Urinary bladder (tissue), 4 donors: Measurements from ENCODE around the gene SUOX. TPM values are rescaled to one million over a fixed set of nuclear protein-coding genes. Genes with fewer than 3 reads are reported as not detected.
"Not testable (repeated sequence)": the region's sequence is repeated elsewhere in the genome, so short reads cannot be mapped to it uniquely, and the experiment has no call there.

Experiments
- DNase-seq: peaks from one replicate; pipeline ENCODE4 v3.0.0-alpha.2; 2015; ENCODE audit errors: extremely low spot score
- H3K27ac ChIP-seq: one replicate; pipeline ENCODE4 v1.5.1; 2013; ENCODE audit warnings: low read depth, mild to moderate bottlenecking, moderate library complexity
- H3K36me3 ChIP-seq: one replicate; pipeline ENCODE4 v1.6.1; 2013; ENCODE audit warnings: mild to moderate bottlenecking, moderate library complexity; ENCODE audit not compliant: insufficient read depth
- H3K4me1 ChIP-seq: one replicate; pipeline ENCODE4 v1.6.1; 2013; ENCODE audit warnings: mild to moderate bottlenecking, moderate library complexity; ENCODE audit not compliant: insufficient read depth
- H3K4me3 ChIP-seq: one replicate; pipeline ENCODE4 v1.5.1; 2013; ENCODE audit warnings: low read depth, low read length
- WGBS: extraction: QIAGEN DNeasy Blood & Tissue Kit; methylation state at CpG from one replicate; pipeline ENCODE4 v1.1.7; 2013; 5-methylcytosine and 5-hydroxymethylcytosine counted together
- polyA plus RNA-seq: library from polyadenylated mRNA; stranded (reverse); fragments of 200-250 nt; gene quantifications from one replicate; pipeline ENCODE4 v1.2.3, GENCODE V29; 2013
- total RNA-seq: library from RNA; depleted of rRNA; stranded (reverse); fragments of >200 nt; gene quantifications from one replicate; pipeline ENCODE4 v1.2.3, GENCODE V29; 2014
- donor health status: healthy with polysubstance abuse.
- donor health status: healthy.

SUOX gene
- total and polyA plus RNA-seq, 2 donors: 14.4 to 31.3 TPM

DNA sequence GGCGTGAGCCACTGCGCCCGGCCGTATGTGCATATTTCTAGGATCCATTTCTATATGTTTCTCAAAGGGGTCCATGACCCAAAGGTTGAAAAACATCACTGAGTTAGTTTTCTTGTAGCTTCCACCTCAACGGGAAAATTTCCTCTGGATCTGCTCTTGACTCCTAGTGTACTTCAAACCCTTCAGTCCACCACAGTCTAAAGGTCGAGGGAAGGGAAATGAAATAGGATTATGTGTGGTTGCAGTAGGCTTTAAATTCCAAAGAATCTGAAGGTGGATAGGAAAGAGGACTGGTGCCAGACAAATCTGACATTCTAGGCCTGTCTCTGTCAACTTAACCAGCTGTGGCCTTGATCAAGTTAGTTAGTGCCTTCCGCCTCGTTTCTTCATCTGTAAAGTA, 1.7 kb upstream of the SUOX start:
- Histone ChIP-seq H3K4me3 (no peak overlapping the region), H3K36me3 (peaks cover 14% of the 10 kb centered on the region), H3K27ac (no peak overlapping the region), H3K4me1 (no peaks in the 10 kb centered on the region)
- WGBS: 75% methylated on average over 8 of the region's 8 CpGs
- DNase-seq: no peak

DNA sequence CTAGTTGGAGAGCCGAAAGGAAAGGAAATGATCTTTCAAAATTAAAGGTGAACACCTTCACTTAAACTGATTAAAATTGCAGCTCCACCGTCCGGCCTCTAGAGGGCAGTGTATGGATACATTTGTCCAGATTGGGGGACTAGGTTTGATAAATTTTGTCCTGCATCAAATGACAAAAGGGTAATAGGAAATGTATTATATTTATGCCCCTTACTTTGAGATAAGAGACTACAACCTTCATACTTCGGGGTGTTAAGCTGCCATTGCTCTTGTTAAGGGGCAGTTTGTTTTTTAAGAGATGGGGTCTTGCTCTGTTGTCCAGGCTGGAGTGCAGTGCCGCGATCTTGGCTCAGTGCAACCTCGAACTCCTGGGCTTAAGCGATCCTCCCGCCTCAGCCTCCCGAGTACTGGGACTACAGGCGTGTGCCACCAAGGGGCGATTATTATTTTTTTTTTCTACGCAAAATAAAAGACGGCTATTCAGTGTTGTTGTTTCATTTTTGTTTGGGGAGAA, 818 bp upstream of the SUOX start:
- WGBS: 25% methylated on average over 14 of the region's 14 CpGs
- Histone ChIP-seq H3K4me1 (no peaks in the 10 kb centered on the region), H3K27ac (no peak overlapping the region), H3K36me3 (peaks cover 10% of the 10 kb centered on the region), H3K4me3 (peak overlapping the region; percentile 53)
- no peak for DNase-seq

- H3K4me1 ChIP-seq: no peaks in the 10 kb centered on the region
- DNase-seq: no peak
- peak overlapping the region; percentile 53 for H3K4me3 ChIP-seq
- peak overlapping the region; percentile 47 for H3K27ac ChIP-seq
- peaks cover 6% of the 10 kb centered on the region for H3K36me3 ChIP-seq
- WGBS: 3% methylated on average over 5 of the region's 5 CpGs
Measured at GRCh38 chr12:55997535-55997859, 421 bp downstream of the SUOX start.

DNA sequence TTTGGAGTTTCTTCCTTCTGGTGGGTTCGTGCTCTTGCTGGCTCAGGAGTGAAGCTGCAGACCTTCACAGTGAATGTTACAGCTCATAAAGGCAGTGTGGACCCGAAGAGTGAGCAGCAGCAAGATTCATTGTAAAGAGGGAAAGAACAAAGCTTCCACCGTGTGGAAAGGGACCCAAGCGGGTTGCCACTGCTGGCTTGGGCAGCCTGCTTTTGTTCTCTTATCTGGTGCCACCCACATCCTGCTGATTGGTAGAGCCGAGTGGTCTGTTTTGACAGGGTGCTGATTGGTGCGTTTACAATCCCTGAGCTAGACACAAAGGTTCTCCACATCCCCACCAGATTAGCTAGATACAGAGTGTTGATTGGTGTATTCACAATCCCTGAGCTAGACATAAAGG, 2.4 kb downstream of the SUOX start:
- not testable (repeated sequence) for H3K4me1 ChIP-seq, H3K27ac ChIP-seq, H3K4me3 ChIP-seq, DNase-seq, H3K36me3 ChIP-seq
- 79% methylated on average over 5 of the region's 6 CpGs for WGBS

- WGBS: 97% methylated on average over 33 of the region's 33 CpGs
- H3K27ac ChIP-seq, H3K4me1 ChIP-seq, H3K36me3 ChIP-seq, H3K4me3 ChIP-seq, DNase-seq: not testable (repeated sequence)
Measured at GRCh38 chr12:55999999-56000540, 3.0 kb downstream of the SUOX start.

DNA sequence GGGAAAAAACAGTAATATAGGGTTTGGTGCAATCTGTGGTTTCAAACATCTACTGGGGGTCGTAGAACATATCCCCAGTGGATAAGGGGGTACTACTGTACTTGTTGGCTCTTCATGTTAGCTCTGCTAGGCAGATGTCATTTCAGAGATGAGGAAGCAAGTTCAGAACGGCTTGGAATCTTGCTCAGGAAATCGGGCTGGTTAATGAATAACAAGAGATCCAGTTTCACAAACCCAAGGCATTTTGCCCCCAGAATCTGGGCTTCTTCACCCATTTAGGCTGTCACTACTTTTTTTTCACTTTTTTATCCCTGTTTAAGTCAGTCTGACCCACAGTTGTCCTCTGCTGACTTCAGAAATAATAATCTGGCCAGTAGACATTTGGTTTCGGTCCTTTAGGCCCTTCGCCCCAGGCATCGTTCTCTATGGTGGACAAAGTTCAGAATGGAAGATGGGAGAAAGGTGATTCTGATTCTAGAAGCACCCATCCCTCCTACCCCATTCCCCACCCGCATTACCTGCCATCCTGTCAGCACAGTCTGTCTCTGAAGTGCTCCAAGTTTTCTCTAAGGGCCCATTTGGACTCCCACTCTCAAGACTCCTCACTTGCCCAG, 4.5 kb downstream of the SUOX start:
- Histone ChIP-seq H3K4me1 (no peaks in the 10 kb centered on the region), H3K36me3 (no peaks in the 10 kb centered on the region), H3K4me3 (no peak overlapping the region), H3K27ac (no peak overlapping the region)
- WGBS: 80% methylated on average over 7 of the region's 7 CpGs
- DNase-seq: no peak

GRCh38 chr12:56003376-56003775, 6.3 kb downstream of the SUOX start:
- not testable (repeated sequence) for H3K4me3 ChIP-seq, H3K27ac ChIP-seq, DNase-seq, H3K4me1 ChIP-seq, H3K36me3 ChIP-seq
- WGBS: 84% methylated on average over 5 of the region's 5 CpGs

DNA sequence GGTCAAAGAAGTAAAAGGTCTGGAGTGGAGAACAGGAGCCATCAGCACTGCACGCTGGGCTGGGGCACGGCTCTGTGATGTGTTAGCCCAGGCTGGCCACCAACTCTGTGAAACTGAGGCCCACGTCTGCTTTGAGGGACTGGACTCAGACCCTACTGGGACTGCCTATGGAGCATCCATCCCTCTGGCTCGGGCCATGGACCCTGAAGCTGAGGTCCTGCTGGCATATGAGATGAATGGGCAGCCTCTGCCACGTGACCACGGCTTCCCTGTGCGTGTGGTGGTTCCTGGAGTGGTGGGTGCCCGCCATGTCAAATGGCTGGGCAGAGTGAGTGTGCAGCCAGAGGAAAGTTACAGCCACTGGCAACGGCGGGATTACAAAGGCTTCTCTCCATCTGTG, 7.1 kb downstream of the SUOX start:
- 88% methylated on average over 10 of the region's 10 CpGs for WGBS
- Histone ChIP-seq H3K36me3 (no peaks in the 10 kb centered on the region), H3K4me1 (no peaks in the 10 kb centered on the region), H3K4me3 (no peak overlapping the region), H3K27ac (no peak overlapping the region)
- no peak for DNase-seq

- under 1% methylated on average over 44 of the region's 44 CpGs for WGBS
- Histone ChIP-seq H3K4me1 (no peaks in the 10 kb centered on the region), H3K36me3 (no peaks in the 10 kb centered on the region), H3K27ac (peak overlapping the region; percentile 92), H3K4me3 (peak overlapping the region; percentile 97)
- no peak for DNase-seq
Measured at GRCh38 chr12:56007564-56008559, 10.8 kb downstream of the SUOX start.

GRCh38 chr12:56010111-56010570, 13.1 kb downstream of the SUOX start:
- H3K27ac ChIP-seq: no peak overlapping the region
- 71% methylated on average over 2 of the region's 2 CpGs for WGBS
- no peak for DNase-seq
- no peak overlapping the region for H3K4me3 ChIP-seq
- H3K36me3 ChIP-seq: no peaks in the 10 kb centered on the region
- no peaks in the 10 kb centered on the region for H3K4me1 ChIP-seq

DNA sequence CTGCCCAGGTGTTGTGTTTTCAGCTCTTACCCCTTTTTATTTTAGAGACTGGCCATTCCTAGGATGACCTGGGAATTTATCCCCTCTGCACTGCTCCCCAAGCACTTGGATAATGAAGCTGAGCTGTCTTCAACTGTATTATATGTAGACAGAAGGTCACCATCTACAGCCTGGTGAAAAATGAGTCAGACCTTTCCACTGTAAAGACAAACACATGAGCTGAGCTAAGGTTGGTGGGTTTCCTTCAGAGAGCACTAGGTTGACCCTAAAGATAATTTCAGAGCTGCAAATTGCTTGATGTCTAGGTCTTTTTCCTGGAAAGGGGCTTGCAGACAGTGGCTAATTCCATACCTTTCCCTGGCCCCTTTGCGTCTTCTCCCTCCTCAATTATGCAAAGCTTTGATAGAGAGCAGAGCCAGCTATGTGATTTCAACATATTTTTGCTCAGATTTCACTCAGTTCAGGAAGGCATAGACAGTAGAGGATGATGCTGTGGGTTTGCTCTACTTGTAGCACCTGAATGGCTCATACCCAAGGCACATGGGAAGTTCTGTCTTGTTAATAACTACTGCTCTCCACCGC, 14.5 kb downstream of the SUOX start:
- H3K36me3 ChIP-seq: no peaks in the 10 kb centered on the region
- no peaks in the 10 kb centered on the region for H3K4me1 ChIP-seq
- no peak for DNase-seq
- no peak overlapping the region for H3K4me3 ChIP-seq
- no peak overlapping the region for H3K27ac ChIP-seq
- 94% methylated on average over 2 of the region's 2 CpGs for WGBS

DNA sequence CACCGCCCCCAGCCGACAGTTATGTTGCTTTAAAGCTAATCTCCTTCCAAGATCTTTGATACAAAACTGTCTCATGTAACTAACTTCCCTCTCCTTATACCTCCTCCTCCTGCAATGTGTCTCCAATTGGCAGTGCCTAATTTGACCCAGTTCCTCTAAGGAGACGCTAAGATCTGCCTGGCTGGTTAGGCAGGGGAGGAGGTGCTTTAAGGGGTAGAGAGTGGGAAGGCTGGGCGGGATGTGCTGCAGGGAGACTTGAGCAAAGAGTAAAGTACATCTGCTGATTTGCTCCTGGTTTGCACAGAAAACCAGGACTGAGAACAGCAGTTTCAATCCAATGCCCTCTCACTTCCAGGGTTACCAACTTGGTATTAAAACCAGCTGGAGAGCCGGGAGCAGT, 16.4 kb downstream of the SUOX start:
- DNase-seq: no peak
- H3K4me3 ChIP-seq: no peak overlapping the region
- no peaks in the 10 kb centered on the region for H3K36me3 ChIP-seq
- no peak overlapping the region for H3K27ac ChIP-seq
- 80% methylated on average over 5 of the region's 5 CpGs for WGBS
- H3K4me1 ChIP-seq: no peaks in the 10 kb centered on the region

DNA sequence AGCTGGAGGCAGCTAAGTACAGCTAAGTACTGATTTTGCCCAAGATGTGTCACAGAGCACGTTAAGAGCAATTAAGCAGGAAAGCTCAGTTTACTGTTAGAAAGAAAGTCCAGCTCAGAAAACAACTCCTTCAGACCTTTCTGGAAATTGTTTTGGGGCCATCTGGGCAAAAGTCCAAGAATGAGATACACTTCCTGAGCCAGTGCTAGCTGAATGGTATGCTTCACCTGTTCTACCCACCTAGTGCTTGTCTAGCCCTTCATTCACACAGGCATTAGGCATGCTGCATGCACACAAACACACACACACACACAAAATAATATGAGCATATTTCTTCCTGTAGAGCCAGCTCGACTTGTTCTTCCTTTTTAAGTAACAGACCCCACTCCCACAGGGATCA, 17.1 kb downstream of the SUOX start:
- no peak overlapping the region for H3K27ac ChIP-seq
- H3K4me1 ChIP-seq: no peaks in the 10 kb centered on the region
- no peaks in the 10 kb centered on the region for H3K36me3 ChIP-seq
- no peak for DNase-seq
- no peak overlapping the region for H3K4me3 ChIP-seq
- 51% methylated on average over 2 of the region's 2 CpGs for WGBS
